DND-41 (cell line): ENCODE measurements around the gene OR2AT4.

Experiments
- EZH2 ChIP-seq: IDR thresholded peaks from 3 replicates; pipeline ENCODE4 v1.6.1; 2012; ENCODE audit warnings: borderline replicate concordance, low read depth, mild to moderate bottlenecking, moderate library complexity, low read length, inconsistent platforms; ENCODE audit not compliant: severe bottlenecking
- TF ChIP-seq, protein P1 (sequence below): IDR thresholded peaks from 2 replicates; pipeline ENCODE4 v1.5.1; 2012; ENCODE audit warnings: borderline replicate concordance, low read length, moderate library complexity, mild to moderate bottlenecking; ENCODE audit not compliant: poor library complexity, severe bottlenecking; ENCODE audit errors: extremely low read depth

DNA sequence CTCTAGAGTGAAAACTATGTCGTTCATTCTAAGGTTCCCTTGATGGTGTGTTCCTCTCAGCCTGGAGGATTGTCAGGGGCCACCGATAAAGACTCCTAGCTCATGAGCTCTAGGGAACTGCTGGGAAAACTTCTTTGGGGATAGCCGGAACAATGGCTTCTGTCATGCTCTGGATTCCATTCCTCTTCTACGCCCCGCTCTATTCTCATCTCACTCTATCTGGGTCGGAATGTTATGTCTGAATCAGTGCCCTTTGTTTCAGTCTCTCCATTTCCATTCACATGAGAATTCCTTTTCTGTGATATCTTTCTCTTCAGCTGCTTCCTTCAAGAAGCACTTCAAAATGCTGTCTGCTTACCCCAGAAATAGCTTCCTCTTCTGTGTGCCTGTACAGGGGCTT lies 37.3 kb upstream of the OR2AT4 start:
- no peak for TF ChIP-seq EZH2
- TF ChIP-seq, protein P1, sequence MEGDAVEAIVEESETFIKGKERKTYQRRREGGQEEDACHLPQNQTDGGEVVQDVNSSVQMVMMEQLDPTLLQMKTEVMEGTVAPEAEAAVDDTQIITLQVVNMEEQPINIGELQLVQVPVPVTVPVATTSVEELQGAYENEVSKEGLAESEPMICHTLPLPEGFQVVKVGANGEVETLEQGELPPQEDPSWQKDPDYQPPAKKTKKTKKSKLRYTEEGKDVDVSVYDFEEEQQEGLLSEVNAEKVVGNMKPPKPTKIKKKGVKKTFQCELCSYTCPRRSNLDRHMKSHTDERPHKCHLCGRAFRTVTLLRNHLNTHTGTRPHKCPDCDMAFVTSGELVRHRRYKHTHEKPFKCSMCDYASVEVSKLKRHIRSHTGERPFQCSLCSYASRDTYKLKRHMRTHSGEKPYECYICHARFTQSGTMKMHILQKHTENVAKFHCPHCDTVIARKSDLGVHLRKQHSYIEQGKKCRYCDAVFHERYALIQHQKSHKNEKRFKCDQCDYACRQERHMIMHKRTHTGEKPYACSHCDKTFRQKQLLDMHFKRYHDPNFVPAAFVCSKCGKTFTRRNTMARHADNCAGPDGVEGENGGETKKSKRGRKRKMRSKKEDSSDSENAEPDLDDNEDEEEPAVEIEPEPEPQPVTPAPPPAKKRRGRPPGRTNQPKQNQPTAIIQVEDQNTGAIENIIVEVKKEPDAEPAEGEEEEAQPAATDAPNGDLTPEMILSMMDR = no peak
